Myocyte (in vitro differentiated cells): ENCODE data around the gene WNT7B. TPM values are rescaled to one million over a fixed set of nuclear protein-coding genes. Genes with fewer than 3 reads are reported as not detected.
A peak's percentile ranks its signal among the peaks of the same experiment; 100 is the strongest.

Experiments
- DNase-seq: peaks from one replicate; pipeline ENCODE4 v3.0.0-alpha.2; 2012; ENCODE audit warnings: low read depth
- total RNA-seq: library from RNA; depleted of rRNA; stranded (reverse); fragments of >200 nt; gene quantifications from 2 replicates; pipeline ENCODE4 v1.2.3, GENCODE V29; 2014

The WNT7B gene
- total RNA-seq, 1 donor from 2014 or later: not detected

GRCh38 chr22:45914309-45914708 is 62.7 kb downstream of the WNT7B start:
- no peak for DNase-seq

- no peak for DNase-seq
These were observed 64.1 kb downstream of the WNT7B start for GRCh38 chr22:45912910-45913309.

DNA sequence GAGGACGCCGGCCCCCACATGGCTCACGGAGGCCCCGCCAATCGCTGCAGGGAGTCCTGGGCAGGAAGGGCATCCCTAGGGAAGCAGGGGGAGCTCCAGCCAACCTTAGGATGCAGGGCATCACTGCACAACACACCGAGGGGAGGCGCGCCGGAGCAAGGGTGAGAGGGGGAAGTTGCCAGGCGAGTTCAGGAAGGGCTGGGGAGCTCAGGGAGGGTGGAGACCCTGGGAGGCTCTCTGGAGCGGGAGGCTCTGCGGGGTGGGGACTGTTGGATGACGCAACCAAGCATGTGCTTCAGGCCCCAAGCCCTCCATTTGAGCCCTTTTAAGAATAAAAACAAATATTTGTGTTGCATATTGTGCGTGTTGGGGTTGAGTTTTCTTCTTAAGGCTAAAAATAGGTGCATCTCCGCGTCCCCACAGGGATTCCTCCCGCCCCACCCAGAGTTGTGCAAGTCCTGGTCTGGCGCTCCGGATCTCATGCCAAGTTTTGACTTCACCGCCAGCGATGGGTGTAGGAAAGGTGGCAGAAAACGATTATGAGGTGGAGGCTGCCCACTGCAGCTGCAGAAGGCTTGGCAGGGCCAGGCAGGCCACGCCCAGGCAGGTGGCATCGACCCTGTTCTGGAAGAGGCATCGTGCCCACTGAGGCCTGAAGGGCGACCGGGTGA is 65.2 kb downstream of the WNT7B start:
- DNase-seq: peak; percentile 47

DNA sequence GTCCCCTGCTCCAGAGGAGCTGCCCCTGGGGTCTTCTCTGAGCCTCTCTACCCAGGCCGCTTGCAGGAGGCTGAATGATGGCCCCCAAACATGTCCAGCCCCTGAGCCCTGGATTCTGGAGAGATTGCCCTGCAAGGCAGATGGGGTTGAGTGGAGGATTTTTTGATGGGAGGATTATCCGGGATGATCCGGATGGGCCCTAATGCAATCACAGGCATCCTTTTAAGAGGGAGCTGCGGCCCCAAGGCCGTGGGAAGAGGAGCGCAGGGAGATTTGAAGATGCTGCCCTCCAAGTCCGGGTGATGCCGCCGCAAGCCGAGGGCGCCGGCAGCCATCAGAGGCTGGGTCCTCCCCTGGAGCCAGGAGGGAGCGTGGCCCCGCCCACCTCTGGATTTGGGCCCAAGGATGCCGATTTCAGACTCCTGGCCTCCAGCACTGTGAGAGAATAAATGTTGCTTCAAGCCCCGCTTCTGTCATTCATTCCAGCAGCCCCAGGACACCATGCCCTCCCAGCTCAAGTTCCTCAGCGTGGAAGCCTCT is 66.0 kb downstream of the WNT7B start:
- no peak for DNase-seq

GRCh38 chr22:45908961-45909360 is 68.0 kb downstream of the WNT7B start:
- no peak for DNase-seq

DNA sequence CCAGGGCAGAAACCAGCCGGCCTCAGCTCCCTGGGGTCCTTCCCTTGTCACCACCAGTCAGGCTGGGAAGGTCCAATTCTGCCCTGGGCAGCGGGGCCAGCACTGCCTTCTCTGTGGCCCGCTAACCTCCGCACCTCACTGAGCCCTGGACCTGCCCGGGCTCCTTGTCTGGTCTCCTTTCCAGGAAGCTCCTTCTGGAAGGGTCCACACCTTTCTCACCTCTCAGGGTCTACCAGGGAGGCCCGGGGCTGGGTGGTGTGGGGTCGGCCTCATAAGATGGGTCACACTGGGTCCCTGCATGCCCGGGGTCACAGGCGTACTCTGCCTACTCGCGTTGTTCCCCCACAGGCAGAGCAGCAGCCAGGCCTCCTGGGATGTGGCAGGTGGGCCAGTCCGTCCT is 69.0 kb downstream of the WNT7B start:
- DNase-seq: no peak

GRCh38 chr22:45907378-45907777 is 69.6 kb downstream of the WNT7B start:
- no peak for DNase-seq

DNA sequence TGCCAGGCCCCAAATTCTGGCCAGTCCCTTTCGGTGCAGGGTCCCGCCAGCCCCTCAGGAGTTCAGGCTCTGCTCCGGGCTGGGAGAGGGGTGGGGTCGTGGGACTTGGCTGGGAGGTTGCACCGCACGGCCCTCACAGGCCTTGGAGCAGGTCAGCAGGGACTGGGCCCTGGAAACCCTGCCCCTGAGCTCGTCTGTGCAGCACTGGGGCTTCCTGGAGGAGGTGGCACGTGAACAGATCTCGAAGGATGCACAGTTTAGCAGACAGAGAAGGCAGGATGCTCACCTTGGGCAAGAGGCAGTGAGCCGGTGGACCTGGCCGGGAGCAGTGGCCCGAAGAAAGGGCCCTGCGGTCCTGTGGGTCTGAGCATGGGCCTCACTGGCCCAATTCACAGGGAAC is 70.0 kb downstream of the WNT7B start:
- no peak for DNase-seq

- peak; percentile 90 for DNase-seq
These were observed 70.8 kb downstream of the WNT7B start for GRCh38 chr22:45905924-45906865.

DNA sequence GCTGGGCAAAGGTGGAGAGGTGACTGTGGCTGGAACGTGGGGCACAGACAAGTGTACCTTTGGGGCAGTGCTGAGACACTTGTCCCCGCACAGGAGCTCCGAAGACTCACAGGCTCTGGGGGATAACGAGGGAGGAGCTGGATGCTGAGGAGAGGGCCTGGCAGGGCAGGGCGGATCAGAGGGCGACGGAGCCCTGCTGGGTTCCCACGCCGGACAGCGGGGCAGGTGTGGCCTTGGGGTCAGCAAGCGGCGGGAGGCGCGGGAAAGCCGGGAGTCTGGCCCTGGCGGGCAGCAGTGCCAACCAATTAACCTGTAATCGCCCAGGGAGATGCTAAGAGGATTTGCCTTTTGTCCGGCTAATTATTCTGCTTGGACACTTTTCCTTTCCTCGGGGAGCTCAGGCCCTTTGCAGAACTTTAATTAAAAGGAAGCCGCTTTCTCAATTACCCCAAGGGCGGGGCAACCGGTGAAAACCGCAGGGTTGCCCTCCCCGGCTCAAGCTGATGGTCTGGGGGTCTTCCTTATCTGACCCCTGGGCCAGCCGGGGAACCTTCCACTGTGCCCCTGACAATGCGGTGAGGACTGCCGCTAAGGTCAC is 71.5 kb downstream of the WNT7B start:
- no peak for DNase-seq

DNA sequence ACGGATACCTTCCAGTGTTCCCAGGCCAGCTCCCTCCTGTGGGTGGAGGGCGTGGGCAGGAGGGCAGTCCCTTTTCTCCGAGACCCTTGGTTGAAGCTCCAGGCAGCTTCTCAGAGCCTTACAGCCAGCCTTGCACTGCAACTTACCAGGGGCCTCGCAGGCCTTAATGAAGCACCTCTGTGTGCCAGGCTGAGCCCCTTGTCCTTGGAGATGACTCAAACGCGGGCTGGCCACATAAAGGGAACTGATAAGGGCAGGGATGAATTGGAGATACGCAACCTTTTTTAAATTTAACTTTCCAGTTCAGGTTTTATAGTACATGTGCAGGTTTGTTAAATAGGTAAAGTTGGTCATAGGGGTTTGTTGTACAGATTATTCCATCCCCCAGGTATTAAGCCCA is 72.7 kb downstream of the WNT7B start:
- DNase-seq: no peak

- DNase-seq: peak; percentile 92
These were observed 73.4 kb downstream of the WNT7B start for GRCh38 chr22:45903355-45904135.

DNA sequence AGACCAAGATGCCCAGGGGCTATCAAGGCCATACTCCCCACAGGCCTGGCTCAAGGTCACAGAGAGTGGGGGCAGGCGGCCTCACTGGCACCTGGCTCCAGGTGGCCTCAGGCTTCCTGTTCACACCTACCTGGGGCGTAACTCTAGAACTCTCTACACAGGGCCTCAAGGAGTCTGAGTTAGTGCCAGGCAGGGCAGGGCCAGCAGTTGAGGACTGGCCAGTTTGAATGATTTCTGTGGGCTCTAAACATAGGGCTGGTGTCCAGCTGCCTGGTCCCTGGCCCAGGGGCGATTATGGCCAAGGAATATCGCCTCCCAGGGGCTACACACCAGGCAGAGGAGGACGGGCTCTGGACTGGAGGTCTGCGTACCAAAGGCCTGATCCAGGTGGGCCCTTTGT is 79.2 kb downstream of the WNT7B start:
- DNase-seq: no peak

- DNase-seq: no peak
These were observed 79.9 kb downstream of the WNT7B start for GRCh38 chr22:45896964-45897538.

GRCh38 chr22:45896153-45896951 is 80.6 kb downstream of the WNT7B start:
- DNase-seq: peak; percentile 55

DNA sequence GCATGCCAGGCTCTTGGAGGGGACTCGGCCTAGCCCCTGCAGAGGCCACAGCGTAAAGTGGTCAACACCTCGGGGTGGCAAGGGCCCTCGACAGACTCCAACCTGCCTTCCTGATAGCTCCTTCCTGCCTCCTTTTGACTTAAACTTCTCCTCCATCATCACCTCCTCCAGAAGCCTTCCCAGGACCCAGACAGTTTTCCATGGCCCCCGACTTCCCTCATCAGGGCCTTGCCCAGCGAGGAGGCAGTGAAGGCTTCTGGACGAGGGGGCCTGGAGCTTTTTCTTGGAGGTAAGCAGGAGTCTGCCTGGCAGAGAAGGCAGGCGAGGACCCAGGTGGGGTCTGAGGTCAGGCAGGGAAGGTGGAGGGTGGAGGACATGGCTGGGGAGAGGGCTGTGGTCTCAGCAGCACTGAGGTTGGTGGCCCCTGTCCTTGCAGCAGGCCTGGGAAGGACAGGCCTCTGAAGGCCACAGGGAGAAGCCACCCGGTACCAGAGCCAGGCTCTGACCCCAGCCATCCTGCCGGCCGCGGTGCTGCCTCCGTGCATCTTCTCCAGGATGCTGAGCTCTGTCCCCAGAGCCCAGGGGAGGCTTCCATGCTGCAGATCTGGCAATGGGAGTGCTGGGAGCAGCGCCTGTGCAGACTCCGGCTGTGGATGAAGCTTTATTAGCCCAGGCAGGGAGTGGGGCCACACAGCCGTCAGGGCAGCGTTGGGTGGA is 81.4 kb downstream of the WNT7B start:
- DNase-seq: no peak

GRCh38 chr22:45893516-45893915 is 83.4 kb downstream of the WNT7B start:
- no peak for DNase-seq

DNA sequence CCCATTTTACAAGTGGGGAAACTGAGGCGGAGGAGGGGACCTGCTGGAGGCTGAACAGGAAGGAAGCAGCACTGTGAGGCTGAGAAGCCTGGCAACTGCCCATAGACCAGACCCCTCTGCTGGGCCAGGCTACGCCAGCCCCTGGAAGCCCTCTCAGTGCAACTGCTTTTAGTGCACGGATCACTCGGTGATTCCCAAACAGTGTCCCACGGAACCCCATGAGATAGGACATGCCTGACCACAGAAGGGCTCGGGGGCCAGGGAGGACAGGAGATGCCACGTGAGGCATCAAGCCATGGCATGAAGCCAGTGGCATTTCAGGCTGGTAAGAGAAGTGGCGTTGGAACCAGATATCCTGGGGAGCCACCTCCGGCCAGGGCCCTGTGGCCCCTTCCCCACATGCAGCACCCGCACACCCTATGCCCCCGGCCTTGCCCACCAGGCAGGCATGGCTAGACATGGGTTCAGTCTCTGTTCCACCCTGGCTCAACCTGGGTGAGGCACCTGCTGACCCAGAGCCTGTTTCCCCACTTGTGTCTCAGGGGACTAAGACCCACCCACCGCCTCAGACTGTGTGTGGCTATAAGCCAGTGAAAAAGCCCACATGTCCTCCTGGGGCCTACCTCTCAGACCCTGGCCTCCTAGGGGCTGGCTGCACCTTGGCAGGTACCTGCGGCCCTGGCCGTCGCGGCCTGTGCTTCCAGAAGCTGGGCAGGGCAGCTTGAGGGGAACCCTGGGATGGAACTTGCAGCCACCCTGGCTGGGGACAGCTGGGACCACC is 84.1 kb downstream of the WNT7B start:
- DNase-seq: no peak
